ENCODE measurements around the gene CEP192.

GRCh38 chr18:13048061-13048595 lies 57.0 kb downstream of the CEP192 start:
- TF ChIP-seq CTCF (conservative IDR thresholded peaks at IDR 0.05; ENCODE audit: low read length), result no peak
- TF ChIP-seq EZH2phosphoT487 (IDR thresholded peaks at IDR 0.05; ENCODE audit: borderline replicate concordance), result no peak
